GM23248 (cell line): ENCODE results near the gene PROK1. TPM values are rescaled to one million over a fixed set of nuclear protein-coding genes. Genes with fewer than 3 reads are reported as not detected.
A peak's percentile ranks its signal among the peaks of the same experiment; 100 is the strongest.
"Not testable (repeated sequence)": the region's sequence is repeated elsewhere in the genome, so short reads cannot be mapped to it uniquely, and the experiment has no call there.

Experiments used
- DNase-seq: peaks from one replicate; pipeline ENCODE4 v3.0.0-alpha.2; 2015
- H2AFZ ChIP-seq: fragments of 200-600 bp; sonication (generic); 2 replicates; pipeline ENCODE4 v1.6.1; 2016; ENCODE audit warnings: antibody characterized with exemption
- H3F3A ChIP-seq: fragments of 200-600 bp; sonication (generic); 2 replicates; pipeline ENCODE4 v1.6.1; 2016; ENCODE audit warnings: mild to moderate bottlenecking, antibody characterized with exemption, mixed run types; ENCODE audit not compliant: insufficient read depth
- H3K27ac ChIP-seq: fragments of 200-600 bp; sonication (generic); 2 replicates; pipeline ENCODE4 v1.5.1; 2016; ENCODE audit warnings: mild to moderate bottlenecking
- H3K27me3 ChIP-seq: fragments of 200-600 bp; sonication (generic); replicated peaks from 2 replicates; pipeline ENCODE4 v1.6.1; 2016; ENCODE audit warnings: mild to moderate bottlenecking; ENCODE audit not compliant: insufficient read depth
- H3K36me3 ChIP-seq: fragments of 200-600 bp; sonication (generic); 2 replicates; pipeline ENCODE4 v1.6.1; 2016; ENCODE audit warnings: low read depth, mild to moderate bottlenecking
- H3K4me1 ChIP-seq: fragments of 200-600 bp; sonication (generic); 2 replicates; pipeline ENCODE4 v1.6.1; 2016; ENCODE audit warnings: mild to moderate bottlenecking; ENCODE audit not compliant: insufficient read depth
- H3K4me2 ChIP-seq: fragments of 200-600 bp; sonication (generic); one replicate; pipeline ENCODE4 v1.6.1; 2016; ENCODE audit warnings: mild to moderate bottlenecking; ENCODE audit not compliant: unreplicated experiment
- H3K4me3 ChIP-seq: fragments of 200-600 bp; sonication (generic); 2 replicates; pipeline ENCODE4 v1.5.1; 2016; ENCODE audit warnings: mild to moderate bottlenecking
- H3K79me2 ChIP-seq: fragments of 200-600 bp; sonication (generic); 2 replicates; pipeline ENCODE4 v1.6.1; 2016; ENCODE audit warnings: mild to moderate bottlenecking; ENCODE audit not compliant: insufficient read depth
- H3K9ac ChIP-seq: fragments of 200-600 bp; sonication (generic); 2 replicates; pipeline ENCODE4 v1.6.1; 2016; ENCODE audit warnings: mild to moderate bottlenecking
- H3K9me2 ChIP-seq: fragments of 200-600 bp; sonication (generic); 2 replicates; pipeline ENCODE4 v1.6.1; 2016; ENCODE audit warnings: mixed run types, mild to moderate bottlenecking, moderate library complexity; ENCODE audit not compliant: insufficient read depth
- H3K9me3 ChIP-seq: fragments of 200-600 bp; sonication (generic); one replicate; pipeline ENCODE4 v1.6.1; 2017; ENCODE audit warnings: low read depth
- H4K20me1 ChIP-seq: fragments of 200-600 bp; sonication (generic); 2 replicates; pipeline ENCODE4 v1.6.0; 2016; ENCODE audit not compliant: insufficient read depth
- EZH2 ChIP-seq: fragments of 200-600 bp; sonication (generic); IDR thresholded peaks from 2 replicates; pipeline ENCODE4 v1.6.1; 2018; ENCODE audit warnings: antibody characterized with exemption, mild to moderate bottlenecking; ENCODE audit not compliant: insufficient read depth, poor library complexity, severe bottlenecking
- EZH2phosphoT487 ChIP-seq: fragments of 200-600 bp; sonication (generic); IDR thresholded peaks from 2 replicates; pipeline ENCODE4 v1.6.1; 2018; ENCODE audit warnings: antibody characterized with exemption, moderate library complexity, mild to moderate bottlenecking, low read depth; ENCODE audit not compliant: insufficient read depth
- WGBS, 2 experiments: methylation state at CpG; one replicate each; pipeline ENCODE4 v1.1.6; 2015 to 2017; ENCODE audit warnings: low lambda C conversion rate in 2 of 2, low coverage in 1 of 2; ENCODE audit errors: missing lambda C conversion rate in 2 of 2; 5-methylcytosine and 5-hydroxymethylcytosine counted together
- in situ Hi-C: fragments of 300-500 bp; cut with MboI; formaldehyde crosslinking; loops from 2 replicates; pipeline ENCODE4 v1.15.0; 2020
- polyA plus RNA-seq: library from polyadenylated mRNA; unstranded; fragments of >200 nt; fragmentation: Nextera tagmentation; extraction: Ambion mirVana; gene quantifications from 2 replicates; pipeline ENCODE4 v1.2.1, GENCODE V29; 2016
- total RNA-seq: library from RNA; depleted of rRNA; stranded (reverse); fragments of >200 nt; shearing (Covaris generic); gene quantifications from 2 replicates; pipeline ENCODE4 v1.2.3, GENCODE V29; 2014

Gene PROK1
- total and polyA plus RNA-seq, 2 experiments from 2014 or later: not detected

GRCh38 chr1:110412576-110412975 lies 38.4 kb upstream of the PROK1 start:
- no peak overlapping the region for H3K4me3 ChIP-seq
- H3K4me2 ChIP-seq: no peak overlapping the region
- H3K9me2 ChIP-seq: no peaks in the 10 kb centered on the region
- no peaks in the 10 kb centered on the region for H3F3A ChIP-seq
- TF ChIP-seq EZH2 (no peak), EZH2phosphoT487 (no peak)
- H3K79me2 ChIP-seq: peaks cover 10% of the 10 kb centered on the region
- no peaks in the 10 kb centered on the region for H3K9me3 ChIP-seq
- H3K9ac ChIP-seq: no peak overlapping the region
- WGBS, 2 experiments: 5 to 11% methylated on average over 4 of the region's 4 CpGs
- in situ Hi-C loops: no loop called here
- H3K27ac ChIP-seq: no peak overlapping the region
- DNase-seq: peak; percentile 87
- no peaks in the 10 kb centered on the region for H3K36me3 ChIP-seq
- H3K27me3 ChIP-seq: no peaks in the 10 kb centered on the region
- H2AFZ ChIP-seq: no peak overlapping the region
- H4K20me1 ChIP-seq: no peaks in the 10 kb centered on the region
- H3K4me1 ChIP-seq: no peaks in the 10 kb centered on the region; the same call in 1 of the 2 replicates

- H3F3A ChIP-seq, H3K27ac ChIP-seq, H3K9ac ChIP-seq, H3K79me2 ChIP-seq, H2AFZ ChIP-seq, H3K4me2 ChIP-seq, H3K4me3 ChIP-seq, H4K20me1 ChIP-seq, H3K36me3 ChIP-seq, H3K9me3 ChIP-seq, DNase-seq, in situ Hi-C loops, H3K27me3 ChIP-seq, H3K4me1 ChIP-seq, H3K9me2 ChIP-seq: not testable (repeated sequence)
- 70 to 71% methylated on average over 1 of the region's 1 CpG for WGBS, 2 experiments
Observed at GRCh38 chr1:110413045-110413444, 37.9 kb upstream of the PROK1 start.

- 76 to 78% methylated on average over 1 of the region's 1 CpG for WGBS, 2 experiments
- H3K9me2 ChIP-seq: no peaks in the 10 kb centered on the region
- H3K27me3 ChIP-seq: no peaks in the 10 kb centered on the region
- no peaks in the 10 kb centered on the region for H3K9me3 ChIP-seq
- 0 out of 2 replicates have a peak, but pooled peaks cover 7% of the 10 kb centered on the region for H3K4me1 ChIP-seq
- no peak for TF ChIP-seq EZH2
- TF ChIP-seq EZH2phosphoT487: no peak
- no peak overlapping the region for H3K4me3 ChIP-seq
- DNase-seq: no peak
- no peak overlapping the region for H2AFZ ChIP-seq
- no peak overlapping the region for H3K4me2 ChIP-seq
- H3K79me2 ChIP-seq: no peaks in the 10 kb centered on the region
- H3K36me3 ChIP-seq: no peaks in the 10 kb centered on the region
- no peaks in the 10 kb centered on the region for H4K20me1 ChIP-seq
- no peak overlapping the region for H3K9ac ChIP-seq
- H3K27ac ChIP-seq: no peak overlapping the region
- H3F3A ChIP-seq: 0 out of 2 replicates have a peak, but pooled peaks cover 4% of the 10 kb centered on the region
- in situ Hi-C loops: no loop called here
Observed at GRCh38 chr1:110418729-110419128, 32.2 kb upstream of the PROK1 start.

GRCh38 chr1:110420023-110420662 lies 30.8 kb upstream of the PROK1 start:
- Histone ChIP-seq H3K4me1 (0 out of 2 replicates have a peak, but pooled peaks cover 7% of the 10 kb centered on the region), H3K27me3 (no peaks in the 10 kb centered on the region), H3K9ac (no peak overlapping the region), H3K4me2 (no peak overlapping the region), H3K27ac (no peak overlapping the region), H4K20me1 (no peaks in the 10 kb centered on the region), H3F3A (0 out of 2 replicates have a peak, but pooled peaks cover 4% of the 10 kb centered on the region), H3K9me2 (no peaks in the 10 kb centered on the region), H3K9me3 (no peaks in the 10 kb centered on the region), H3K79me2 (no peaks in the 10 kb centered on the region), H3K4me3 (no peak overlapping the region), H2AFZ (no peak overlapping the region), H3K36me3 (no peaks in the 10 kb centered on the region)
- no peak for TF ChIP-seq EZH2phosphoT487
- no peak for TF ChIP-seq EZH2
- WGBS, 2 experiments: 71 to 77% methylated on average over 10 of the region's 10 CpGs
- in situ Hi-C loops: no loop called here
- DNase-seq: no peak
